ENCODE data around the gene NPPA. TPM values are rescaled to one million over a fixed set of nuclear protein-coding genes. Genes with fewer than 3 reads are reported as not detected.

Gene NPPA
- total and polyA plus RNA-seq, 9 of the 15 experiments (the other 6 are each of a cell fraction or from before 2014, with no cell fraction given), result not detected

DNA sequence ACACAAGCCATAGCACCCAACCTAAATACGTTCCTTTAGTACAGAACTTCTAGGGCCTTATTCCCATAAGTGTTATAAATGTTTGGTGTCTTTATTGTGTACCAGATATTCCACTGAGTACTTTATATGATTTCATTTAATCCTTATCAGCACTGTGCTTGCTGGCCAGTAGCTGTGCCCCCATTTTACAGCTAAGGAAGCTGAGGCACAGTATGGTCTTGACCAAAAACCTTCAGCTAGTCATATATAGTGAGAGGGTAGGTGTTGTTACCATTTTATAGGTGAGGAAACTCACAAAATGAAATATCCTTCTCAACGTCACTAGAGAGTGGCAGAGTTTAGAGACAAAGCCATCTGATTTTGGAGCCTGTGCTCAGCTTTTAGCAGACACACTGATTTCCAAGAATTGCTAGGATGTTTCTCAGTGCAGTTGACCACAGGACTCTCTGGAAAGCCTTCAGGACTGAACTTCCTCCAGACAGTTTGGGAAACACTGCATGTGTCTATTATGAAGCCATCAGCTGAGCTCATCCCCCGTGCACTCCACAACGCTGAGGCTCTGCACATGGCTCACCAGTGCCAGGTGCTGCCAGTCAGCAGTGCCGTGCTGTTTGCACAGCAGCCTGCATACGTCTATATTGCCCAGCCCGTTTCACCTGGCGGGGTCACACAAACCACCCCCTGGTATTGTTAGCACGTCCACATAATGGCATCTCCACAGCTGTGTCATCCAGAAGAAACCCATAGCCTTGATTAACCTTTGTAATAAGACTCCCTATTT lies 15.4 kb downstream of the NPPA start (continued):
- TF ChIP-seq MGA (IDR thresholded peaks at IDR 0.05) (no peak), RCOR1 (IDR thresholded peaks at IDR 0.05; ENCODE audit: borderline replicate concordance in 1 of 2, low read depth in 2 of 2, low read length in 2 of 2) (peak in 1 of 2 experiments; percentile 24; a peak in 1 of 4 replicates), MYC (IDR thresholded peaks at IDR 0.05; ENCODE audit: low read depth, low read length) (0 out of 2 replicates have a peak, but pooled peaks have one; percentile 23), MYC (CRISPR knock-in tag; IDR thresholded peaks at IDR 0.05; ENCODE audit: borderline replicate concordance, low read depth) (no peak), ADNP (tag; IDR thresholded peaks at IDR 0.05) (peak; percentile 61), TFAP4 (CRISPR knock-in tag; IDR thresholded peaks at IDR 0.05; ENCODE audit: borderline replicate concordance) (peak; percentile 42), ZNF699 (CRISPR knock-in tag; IDR thresholded peaks at IDR 0.05; ENCODE audit: insufficient replicate concordance) (no peak)

Data from K562 (cell line).